Thyroid gland (tissue), 4 donors: ENCODE data around the gene MBD3L4.
"Not testable (repeated sequence)": the region's sequence is repeated elsewhere in the genome, so short reads cannot be mapped to it uniquely, and the experiment has no call there.

Source experiments
- CTCF ChIP-seq, 6 experiments: fragments of 200-600 bp in 3 of 6; fragments of 450-650 bp in 3 of 6; sonication (generic) in 3 of 6; IDR thresholded peaks; one replicate each; pipeline ENCODE4 v1.5.1; 2016 to 2019; ENCODE audit warnings: antibody characterized with exemption in 6 of 6, mild to moderate bottlenecking in 2 of 6, inconsistent platforms in 1 of 6, moderate library complexity in 1 of 6
- POLR2A ChIP-seq, 2 donors: fragments of 450-650 bp; IDR thresholded peaks; one replicate each; pipeline ENCODE4 v1.6.1; 2017; ENCODE audit warnings: antibody characterized with exemption in 2 of 2, mild to moderate bottlenecking in 2 of 2, moderate library complexity in 1 of 2

- peak in 2 of 6 experiments; percentile 21 to 24 for TF ChIP-seq CTCF (IDR thresholded peaks at IDR 0.05)
- TF ChIP-seq POLR2A (IDR thresholded peaks at IDR 0.05) = not testable (repeated sequence)
Observed at GRCh38 chr19:7067122-7067521, 27.1 kb upstream of the MBD3L4 start.
